Chondrocyte (in vitro differentiated cells): ENCODE measurements around the gene GJA10. TPM values are rescaled to one million over a fixed set of nuclear protein-coding genes. Genes with fewer than 3 reads are reported as not detected.

Source experiments
- DNase-seq: peaks from one replicate; pipeline ENCODE4 v3.0.0; 2021; ENCODE audit warnings: mixed read lengths, low spot score
- H3K27ac Mint-ChIP-seq: one replicate; pipeline ENCODE4 v1.8.0; 2021; ENCODE audit warnings: mild to moderate bottlenecking, moderate library complexity, mixed read lengths; ENCODE audit not compliant: unreplicated experiment
- H3K27me3 Mint-ChIP-seq: 2 replicates; pipeline ENCODE4 v1.8.0; 2021; ENCODE audit warnings: low read depth, mixed read lengths
- H3K36me3 Mint-ChIP-seq: 2 replicates; pipeline ENCODE4 v1.8.0; 2021; ENCODE audit warnings: low read depth, mixed read lengths
- H3K4me1 Mint-ChIP-seq: 2 replicates; pipeline ENCODE4 v1.8.0; 2021; ENCODE audit warnings: low read depth, mild to moderate bottlenecking, mixed read lengths
- H3K4me3 Mint-ChIP-seq: one replicate; pipeline ENCODE4 v1.8.0; 2021; ENCODE audit warnings: mild to moderate bottlenecking, moderate library complexity, mixed read lengths; ENCODE audit not compliant: unreplicated experiment
- H3K9me3 Mint-ChIP-seq: 2 replicates; pipeline ENCODE4 v1.8.0; 2021; ENCODE audit warnings: low read depth, mixed read lengths
- CTCF ChIP-seq: fragments of 200-600 bp; sonication (generic); IDR thresholded peaks from 2 replicates; pipeline ENCODE4 v1.5.0; 2021; ENCODE audit warnings: antibody characterized with exemption, mild to moderate bottlenecking, moderate library complexity
- total RNA-seq: library from RNA; stranded (reverse); gene quantifications from 3 replicates; pipeline ENCODE4 v1.2.1, GENCODE V29; 2021

The GJA10 gene
- total RNA-seq, 1 donor from 2014 or later: not detected

- Mint-ChIP-seq H3K36me3 (peaks cover 4% of the 10 kb centered on the region), H3K9me3 (no peaks in the 10 kb centered on the region), H3K27ac (peak overlapping the region; percentile 92), H3K27me3 (no peaks in the 10 kb centered on the region), H3K4me3 (no peak overlapping the region), H3K4me1 (peaks cover 26% of the 10 kb centered on the region)
- DNase-seq: no peak
- TF ChIP-seq CTCF: no peak
Measured at GRCh38 chr6:89941031-89941762, 46.9 kb downstream of the GJA10 start.

GRCh38 chr6:89941763-89942497 is 47.7 kb downstream of the GJA10 start:
- H3K27me3 Mint-ChIP-seq: no peaks in the 10 kb centered on the region
- TF ChIP-seq CTCF: no peak
- no peak for DNase-seq
- H3K4me3 Mint-ChIP-seq: no peak overlapping the region
- no peaks in the 10 kb centered on the region for H3K9me3 Mint-ChIP-seq
- H3K4me1 Mint-ChIP-seq: peaks cover 26% of the 10 kb centered on the region
- H3K27ac Mint-ChIP-seq: peak overlapping the region; percentile 92
- no peaks in the 10 kb centered on the region for H3K36me3 Mint-ChIP-seq

- H3K36me3 Mint-ChIP-seq: no peaks in the 10 kb centered on the region
- H3K27me3 Mint-ChIP-seq: no peaks in the 10 kb centered on the region
- H3K4me3 Mint-ChIP-seq: no peak overlapping the region
- no peaks in the 10 kb centered on the region for H3K9me3 Mint-ChIP-seq
- no peak for TF ChIP-seq CTCF
- DNase-seq: no peak
- no peak overlapping the region for H3K27ac Mint-ChIP-seq
- H3K4me1 Mint-ChIP-seq: peaks cover 26% of the 10 kb centered on the region
Measured at GRCh38 chr6:89942601-89943000, 48.3 kb downstream of the GJA10 start.

- Mint-ChIP-seq H3K27ac (no peak overlapping the region), H3K4me3 (no peak overlapping the region), H3K9me3 (no peaks in the 10 kb centered on the region), H3K4me1 (peaks cover 26% of the 10 kb centered on the region), H3K27me3 (no peaks in the 10 kb centered on the region), H3K36me3 (no peaks in the 10 kb centered on the region)
- TF ChIP-seq CTCF: no peak
- DNase-seq: no peak
Measured at GRCh38 chr6:89944181-89944755, 50.0 kb downstream of the GJA10 start.

- no peak for DNase-seq
- Mint-ChIP-seq H3K27ac (no peak overlapping the region), H3K27me3 (no peaks in the 10 kb centered on the region), H3K4me1 (peaks cover 26% of the 10 kb centered on the region), H3K4me3 (no peak overlapping the region), H3K36me3 (peaks cover 4% of the 10 kb centered on the region), H3K9me3 (no peaks in the 10 kb centered on the region)
- TF ChIP-seq CTCF: peak; percentile 74
Measured at GRCh38 chr6:89944826-89945407, 50.6 kb downstream of the GJA10 start.
